GM20000 (cell line): Measurements from ENCODE around the gene LYG1.
"Not testable (repeated sequence)": the region's sequence is repeated elsewhere in the genome, so short reads cannot be mapped to it uniquely, and the experiment has no call there.

Experiments used
- DNase-seq: peaks from one replicate; pipeline ENCODE4 v3.0.0; 2012; ENCODE audit warnings: low spot score
- TF ChIP-seq, protein P1 (sequence below): IDR thresholded peaks from 2 replicates; pipeline ENCODE4 v1.5.1; 2012; ENCODE audit warnings: mild to moderate bottlenecking, control low read depth; ENCODE audit errors: extremely low read depth, missing control alignments

Gene LYG1

DNA sequence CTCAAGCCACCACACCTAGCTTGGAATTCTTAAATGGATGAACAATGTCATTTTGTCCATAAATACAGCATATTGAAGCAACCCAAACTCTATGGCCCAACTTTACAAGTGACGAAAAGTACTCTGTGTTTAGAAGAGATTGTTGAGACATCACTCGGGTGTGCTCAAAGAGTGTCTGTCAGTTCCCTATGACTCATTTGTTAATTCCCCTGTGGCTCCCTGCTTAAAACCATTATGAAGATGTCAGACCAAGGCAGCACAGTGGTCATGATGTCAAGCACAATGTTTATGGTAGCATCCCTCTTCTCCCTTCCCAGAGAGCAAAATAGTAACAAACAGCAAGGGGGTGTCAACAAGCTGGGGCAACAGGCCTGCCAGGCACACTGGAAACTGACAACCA is 3.0 kb downstream of the LYG1 start:
- TF ChIP-seq, protein P1, sequence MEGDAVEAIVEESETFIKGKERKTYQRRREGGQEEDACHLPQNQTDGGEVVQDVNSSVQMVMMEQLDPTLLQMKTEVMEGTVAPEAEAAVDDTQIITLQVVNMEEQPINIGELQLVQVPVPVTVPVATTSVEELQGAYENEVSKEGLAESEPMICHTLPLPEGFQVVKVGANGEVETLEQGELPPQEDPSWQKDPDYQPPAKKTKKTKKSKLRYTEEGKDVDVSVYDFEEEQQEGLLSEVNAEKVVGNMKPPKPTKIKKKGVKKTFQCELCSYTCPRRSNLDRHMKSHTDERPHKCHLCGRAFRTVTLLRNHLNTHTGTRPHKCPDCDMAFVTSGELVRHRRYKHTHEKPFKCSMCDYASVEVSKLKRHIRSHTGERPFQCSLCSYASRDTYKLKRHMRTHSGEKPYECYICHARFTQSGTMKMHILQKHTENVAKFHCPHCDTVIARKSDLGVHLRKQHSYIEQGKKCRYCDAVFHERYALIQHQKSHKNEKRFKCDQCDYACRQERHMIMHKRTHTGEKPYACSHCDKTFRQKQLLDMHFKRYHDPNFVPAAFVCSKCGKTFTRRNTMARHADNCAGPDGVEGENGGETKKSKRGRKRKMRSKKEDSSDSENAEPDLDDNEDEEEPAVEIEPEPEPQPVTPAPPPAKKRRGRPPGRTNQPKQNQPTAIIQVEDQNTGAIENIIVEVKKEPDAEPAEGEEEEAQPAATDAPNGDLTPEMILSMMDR: no peak
- no peak for DNase-seq

GRCh38 chr2:99285526-99285925 is 15.5 kb downstream of the LYG1 start:
- TF ChIP-seq, protein P1: no peak
- no peak for DNase-seq

- TF ChIP-seq, protein P1: no peak
- no peak for DNase-seq
These were observed 20.9 kb downstream of the LYG1 start for GRCh38 chr2:99279969-99280695.

GRCh38 chr2:99278793-99279291 is 22.2 kb downstream of the LYG1 start:
- DNase-seq: no peak
- TF ChIP-seq, protein P1: no peak

GRCh38 chr2:99278195-99278765 is 22.7 kb downstream of the LYG1 start:
- not testable (repeated sequence) for DNase-seq

GRCh38 chr2:99275882-99276281 is 25.1 kb downstream of the LYG1 start:
- DNase-seq: no peak
- TF ChIP-seq, protein P1: no peak

DNA sequence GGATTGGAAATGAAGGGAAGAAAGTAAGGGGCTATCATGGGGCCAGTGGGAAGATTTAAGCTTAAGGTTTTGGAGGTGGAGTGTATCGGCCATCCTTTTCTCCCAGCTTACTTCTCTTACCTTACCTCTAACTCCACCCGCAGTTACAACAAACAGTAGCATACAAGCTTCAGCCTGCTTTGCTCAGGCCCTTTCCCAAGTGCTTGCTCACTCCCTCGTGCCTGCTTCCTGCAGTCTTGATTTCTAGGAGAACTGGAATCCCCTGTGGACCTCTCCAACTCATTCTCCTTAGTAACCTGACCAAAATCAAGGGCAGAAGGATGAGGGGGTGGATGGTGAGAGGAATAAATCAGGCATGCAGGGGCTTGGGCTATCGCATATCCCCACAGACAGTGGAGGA is 39.8 kb downstream of the LYG1 start:
- TF ChIP-seq, protein P1: no peak
- DNase-seq: no peak

GRCh38 chr2:99260184-99260583 is 40.8 kb downstream of the LYG1 start:
- TF ChIP-seq, protein P1: no peak

More at GRCh38 chr2:99260184-99260583, 40.8 kb downstream of the LYG1 start:
- DNase-seq: no peak
